GM19328 (cell line): ENCODE results near the gene ACKR2.
"Not testable (repeated sequence)": the region's sequence is repeated elsewhere in the genome, so short reads cannot be mapped to it uniquely, and the experiment has no call there.

ENCODE experiments used
- ATAC-seq: cut with Tn5 transposase; IDR thresholded peaks from one replicate; pipeline ENCODE4 v1.9.1; 2021; ENCODE audit warnings: mild to moderate bottlenecking, moderate library complexity; ENCODE audit not compliant: unreplicated experiment

ACKR2 gene

DNA sequence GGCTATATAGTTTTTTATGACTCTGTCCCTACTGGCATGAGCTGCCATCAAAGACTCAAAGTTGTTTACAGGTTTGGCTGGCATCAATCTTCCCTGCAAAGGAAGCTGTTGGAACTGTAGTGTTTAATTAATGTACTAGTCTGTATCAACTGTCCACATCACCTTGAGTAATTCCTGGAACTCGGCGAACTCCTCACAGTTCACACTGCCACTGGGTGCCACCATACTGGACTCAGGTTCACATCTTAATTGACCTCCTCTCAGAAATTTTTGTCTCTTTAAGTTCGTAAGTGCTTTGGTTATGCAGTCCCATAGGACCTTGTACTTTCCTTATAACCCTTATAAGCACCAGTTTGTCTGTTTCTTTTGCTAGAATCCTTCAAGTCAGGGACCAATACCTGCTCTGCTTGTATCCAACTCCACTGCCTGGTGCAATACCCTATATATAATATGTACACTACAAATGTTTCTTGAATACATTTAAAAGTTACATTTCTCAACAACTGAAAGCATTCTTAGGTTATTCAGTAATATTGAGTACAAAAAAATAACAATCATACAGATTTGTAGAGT, 8.1 kb upstream of the ACKR2 start:
- ATAC-seq, result no peak

DNA sequence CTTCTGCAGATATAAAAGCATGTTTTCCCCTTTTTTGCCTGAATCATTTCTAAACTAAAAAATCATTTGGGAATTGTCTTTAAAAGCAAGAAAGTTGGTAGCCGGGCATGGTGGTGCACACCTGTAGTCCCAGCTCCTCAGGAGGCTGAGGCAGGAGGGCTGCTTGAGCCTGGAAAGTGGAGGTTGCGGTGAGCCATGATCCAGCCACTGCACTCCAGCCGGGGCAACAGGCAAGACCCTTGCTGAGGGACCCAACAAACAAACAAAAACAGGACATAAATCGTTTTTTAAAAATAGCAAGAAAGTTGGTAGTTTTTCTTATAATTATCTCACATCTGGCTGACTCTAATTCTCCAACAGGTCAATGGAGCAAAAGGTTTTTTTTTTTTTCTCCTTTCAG, 7.5 kb upstream of the ACKR2 start:
- no peak for ATAC-seq

DNA sequence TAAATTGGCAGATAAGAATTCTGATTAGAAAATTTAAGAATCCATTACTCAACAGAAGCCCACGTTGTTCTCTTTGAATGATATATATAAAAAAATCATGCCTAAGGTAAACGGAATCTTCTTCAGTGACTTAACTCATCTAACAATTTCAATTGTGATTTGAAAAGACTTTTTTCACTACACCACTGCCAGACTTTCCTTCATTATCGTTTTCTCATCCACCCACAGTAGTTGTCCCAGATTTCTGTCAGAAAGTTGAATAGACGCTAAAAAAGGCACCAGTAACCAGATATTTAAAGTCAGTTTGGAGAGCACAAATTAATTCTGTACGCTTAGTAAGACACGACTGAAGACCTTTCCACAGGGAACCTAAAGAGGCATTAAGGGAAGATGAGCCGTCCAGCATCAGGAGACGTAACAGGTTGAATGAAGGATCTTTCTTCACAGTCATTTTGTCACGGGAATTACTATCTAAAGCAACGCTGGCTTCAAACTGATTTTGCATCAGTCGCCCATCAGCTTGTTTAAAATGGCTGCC, 6.3 kb upstream of the ACKR2 start:
- no peak for ATAC-seq

DNA sequence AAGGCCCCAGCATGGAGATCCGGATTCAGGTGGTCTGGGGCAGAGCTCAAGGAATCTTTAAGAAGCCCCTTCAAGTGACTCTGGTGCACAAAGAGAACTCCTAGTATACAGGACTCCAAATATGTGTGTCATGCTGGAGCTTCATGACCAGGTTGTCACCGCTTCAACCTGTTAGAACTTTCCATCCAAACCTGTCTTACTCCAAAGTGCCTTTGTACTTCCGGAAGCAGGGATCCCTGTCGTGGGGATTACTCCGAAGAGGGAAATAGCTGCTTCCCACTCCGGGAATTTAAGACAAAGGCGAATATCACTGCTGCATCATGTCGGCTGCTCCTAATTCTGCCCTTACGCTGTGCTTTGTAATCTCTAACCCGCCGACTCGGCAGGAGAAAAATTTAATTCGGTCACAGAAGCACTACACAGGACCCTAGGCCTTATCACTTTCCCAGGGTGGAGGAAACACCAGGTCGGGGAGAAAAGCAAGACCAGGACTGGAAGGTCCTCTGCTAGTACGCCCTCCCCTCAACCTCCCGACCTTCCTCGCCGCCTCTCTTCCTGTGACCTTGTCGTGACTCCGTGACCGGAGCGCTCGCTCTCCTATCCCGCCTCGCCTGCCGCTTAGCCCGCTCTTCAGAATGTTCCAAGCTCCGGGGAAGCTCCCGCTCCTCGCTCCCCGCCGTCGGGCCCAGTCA, 5.7 kb upstream of the ACKR2 start:
- peak; percentile 12 for ATAC-seq

DNA sequence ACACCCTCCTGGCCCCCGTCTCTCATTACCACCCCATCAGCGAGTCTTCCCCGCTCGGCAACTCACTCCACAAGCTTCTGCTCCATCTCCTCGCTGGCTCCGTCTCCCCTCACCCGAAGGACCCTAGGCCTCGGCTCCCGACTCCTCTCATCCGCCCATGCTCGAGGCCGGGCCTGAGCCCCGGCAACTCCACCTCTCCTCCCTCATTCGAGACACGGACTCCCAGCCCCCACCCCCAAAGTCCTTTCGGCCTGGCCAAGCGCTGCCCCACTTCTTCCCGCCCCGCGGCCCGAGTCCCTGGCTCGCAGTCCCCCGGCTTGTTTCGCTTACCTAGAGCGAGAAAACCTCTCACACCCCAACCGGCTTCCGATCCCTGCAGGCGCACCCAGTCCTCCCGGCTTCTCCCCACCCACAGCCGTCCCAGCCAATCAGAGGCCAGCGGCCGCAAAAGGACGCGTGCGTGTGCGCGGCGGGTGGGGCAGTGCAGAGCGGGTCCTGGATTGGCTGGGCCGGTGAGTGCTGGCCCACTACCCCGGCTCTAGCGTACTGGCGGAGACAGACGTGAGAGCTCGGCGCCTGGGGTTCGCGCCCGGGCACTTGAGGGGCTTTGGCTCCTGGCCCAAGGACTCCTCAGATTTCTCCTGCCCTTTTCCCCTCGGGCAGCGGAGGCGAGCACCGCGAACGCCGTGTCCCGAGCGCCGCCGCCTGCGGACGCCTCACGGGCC, 5.0 kb upstream of the ACKR2 start, which contains the start of gene HIGD1A:
TSS of gene HIGD1A (minus strand) at position 385 of the 725 bp plus-strand sequence. CDS start 10,237 bp downstream, outside the sequence.
- peak; percentile 98 for ATAC-seq

DNA sequence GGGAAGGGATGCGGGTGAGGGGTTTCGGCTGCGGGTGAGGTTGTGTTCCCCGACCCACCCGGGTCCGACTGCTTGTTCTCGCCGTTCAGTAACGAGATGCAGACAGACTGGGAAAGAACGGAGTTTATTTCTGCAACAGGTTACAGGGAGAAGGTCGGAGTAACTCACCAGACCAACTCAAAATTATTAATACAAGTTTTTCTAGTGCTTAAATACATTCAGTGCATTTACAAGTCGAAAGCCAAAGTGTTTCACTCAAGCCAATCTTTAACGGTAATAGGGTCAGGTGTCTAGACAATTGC, 4.5 kb upstream of the ACKR2 start:
- ATAC-seq, result peak; percentile 12

DNA sequence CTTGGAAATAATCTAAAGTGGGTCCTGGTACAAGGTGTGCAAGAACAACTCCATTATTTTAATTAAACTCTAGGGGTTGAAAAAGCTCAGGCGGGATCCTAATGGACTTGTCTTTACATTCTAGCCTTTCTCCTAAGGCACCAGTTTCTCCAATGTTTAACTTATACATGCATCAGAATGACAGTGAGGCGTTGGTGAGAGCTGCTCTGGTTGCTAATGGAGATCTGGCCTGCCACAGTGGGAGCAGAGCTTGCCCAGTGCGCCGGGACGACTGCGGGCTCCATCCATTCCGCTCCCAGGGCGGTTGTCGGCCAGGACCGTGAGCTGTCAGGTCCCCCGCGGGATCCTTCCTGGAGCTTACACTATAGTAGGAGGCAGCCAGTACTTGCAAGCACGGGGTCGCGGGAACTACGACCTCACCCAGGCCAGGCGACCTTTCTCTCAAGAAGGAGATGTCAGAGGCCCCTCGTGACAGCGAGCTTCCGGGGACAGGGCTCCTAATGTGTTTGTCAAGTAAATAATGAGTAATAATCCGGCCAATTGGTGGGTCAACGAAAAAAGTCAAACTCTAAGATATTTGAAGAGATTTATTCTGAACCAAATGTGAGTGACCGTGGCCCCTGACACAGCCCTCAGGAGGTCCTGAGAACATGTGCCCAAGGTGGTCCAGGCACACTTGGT, 4.0 kb upstream of the ACKR2 start:
- no peak for ATAC-seq

DNA sequence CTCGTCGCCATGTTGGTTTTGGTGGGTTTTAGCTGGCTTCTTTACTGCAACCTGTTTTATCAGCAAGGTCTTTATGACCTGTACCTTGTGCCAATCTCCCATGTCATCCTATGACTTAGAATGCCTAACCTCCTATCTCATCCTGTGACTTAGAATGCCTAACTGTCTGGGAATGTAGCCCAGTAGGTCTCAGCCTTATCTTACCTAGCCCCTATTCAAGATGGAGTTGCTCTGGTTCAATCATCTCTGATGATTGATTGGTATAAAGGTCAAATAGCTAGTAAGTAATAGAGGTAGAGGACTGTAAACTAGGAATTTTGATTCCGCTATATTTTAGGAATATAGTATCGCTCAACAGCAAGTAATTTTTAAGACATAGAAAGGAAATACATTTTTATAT, 1.3 kb upstream of the ACKR2 start:
- ATAC-seq, result no peak

DNA sequence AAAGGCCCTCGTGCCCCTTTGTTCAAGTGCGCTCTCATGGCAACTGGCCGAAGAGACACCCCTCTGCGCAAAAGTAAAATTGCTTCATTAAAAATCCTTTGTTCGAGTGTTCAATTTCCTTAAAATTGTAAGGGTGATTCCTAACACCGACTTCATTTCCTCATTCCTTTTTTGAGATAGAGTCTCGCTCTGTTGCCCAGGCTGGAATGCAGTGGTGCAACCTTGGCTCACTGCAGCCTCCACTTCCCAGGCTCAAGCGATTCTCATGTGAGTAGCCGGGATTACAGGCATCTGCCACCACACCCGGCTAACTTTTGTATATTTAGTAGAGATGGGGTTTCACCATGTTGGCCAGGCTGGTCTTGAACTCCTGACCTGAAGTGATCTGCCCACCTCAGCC, 1.5 kb downstream of the ACKR2 start:
- not testable (repeated sequence) for ATAC-seq

DNA sequence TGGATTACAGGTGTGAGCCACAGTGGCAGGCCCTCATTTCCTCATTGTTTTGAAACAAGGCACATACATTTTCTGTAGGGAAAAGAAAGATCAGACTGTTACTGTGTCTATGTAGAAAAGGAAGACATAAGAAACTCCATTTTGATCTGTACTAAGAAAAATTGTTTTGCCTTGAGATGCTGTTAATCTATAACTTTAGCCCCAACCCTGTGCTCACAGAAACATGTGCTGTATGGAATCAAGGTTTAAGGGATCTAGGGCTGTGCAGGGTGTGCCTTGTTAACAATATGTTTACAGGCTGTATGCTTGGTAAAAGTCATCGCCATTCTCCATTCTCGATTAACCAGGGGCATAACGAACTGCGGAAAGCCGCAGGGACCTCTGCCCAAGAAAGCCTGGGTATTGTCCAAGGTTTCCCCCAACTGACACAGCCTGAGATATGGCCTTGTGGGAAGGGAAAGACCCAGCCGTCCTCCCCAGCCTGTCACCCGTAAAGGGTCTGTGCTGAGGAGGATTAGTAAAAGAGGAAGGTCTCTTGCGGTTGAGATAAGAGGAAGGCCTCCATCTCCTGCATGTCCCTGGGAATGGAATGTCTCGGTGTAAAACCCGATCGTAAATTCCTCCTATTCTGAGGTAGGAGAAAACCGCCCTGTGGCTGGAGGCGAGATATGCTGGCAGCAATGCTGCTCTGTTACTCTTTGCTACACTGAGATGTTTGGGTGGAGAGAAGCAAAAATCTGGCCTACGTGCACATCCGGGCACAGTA, 2.1 kb downstream of the ACKR2 start:
- not testable (repeated sequence) for ATAC-seq

DNA sequence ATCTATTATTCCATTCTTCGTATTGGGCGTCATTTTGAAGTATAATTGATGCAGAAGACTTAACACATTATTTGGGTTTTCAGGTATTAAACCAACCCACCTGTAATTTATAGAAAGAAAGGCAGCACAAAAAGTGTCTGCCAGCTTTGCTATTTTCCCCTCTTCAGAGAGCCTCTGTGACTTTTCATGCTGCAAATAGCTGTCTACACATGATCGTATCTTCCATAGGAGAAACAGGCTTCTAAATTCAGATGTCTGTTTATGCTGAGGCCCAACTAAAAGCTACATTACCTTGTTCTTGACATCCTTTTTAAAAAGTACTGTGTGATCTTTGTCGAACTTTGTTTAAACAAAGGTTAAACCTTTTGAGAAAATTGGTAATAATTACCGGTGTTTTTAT, 5.0 kb downstream of the ACKR2 start:
- no peak for ATAC-seq

DNA sequence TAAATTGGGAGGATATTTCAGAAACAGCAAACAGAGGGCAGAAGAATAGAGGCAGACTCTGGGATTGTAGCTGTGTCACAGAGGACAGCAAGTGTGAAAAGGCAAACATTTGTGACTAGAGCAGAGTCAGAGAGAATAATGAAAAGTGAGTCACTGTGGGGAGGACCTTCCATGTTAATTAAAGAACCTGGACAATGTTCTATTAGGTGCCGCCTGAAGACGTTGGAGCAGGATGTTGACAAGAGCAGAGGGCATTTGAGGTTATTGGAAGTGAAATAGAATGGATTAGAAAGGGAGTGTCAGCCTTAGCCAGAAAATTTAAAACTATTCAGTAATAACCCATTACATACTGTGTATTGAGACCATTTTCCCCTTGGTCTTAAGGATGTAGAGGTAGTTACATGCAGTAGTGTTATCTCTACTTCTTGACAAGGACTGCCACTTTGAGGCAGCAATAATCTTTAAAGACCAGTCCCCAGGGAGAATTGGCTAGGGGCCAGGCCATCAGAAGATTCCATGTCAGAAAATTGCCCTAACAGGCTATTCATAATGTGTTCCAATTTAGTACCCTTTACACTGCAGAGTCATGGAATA, 5.8 kb downstream of the ACKR2 start:
- ATAC-seq, result no peak

DNA sequence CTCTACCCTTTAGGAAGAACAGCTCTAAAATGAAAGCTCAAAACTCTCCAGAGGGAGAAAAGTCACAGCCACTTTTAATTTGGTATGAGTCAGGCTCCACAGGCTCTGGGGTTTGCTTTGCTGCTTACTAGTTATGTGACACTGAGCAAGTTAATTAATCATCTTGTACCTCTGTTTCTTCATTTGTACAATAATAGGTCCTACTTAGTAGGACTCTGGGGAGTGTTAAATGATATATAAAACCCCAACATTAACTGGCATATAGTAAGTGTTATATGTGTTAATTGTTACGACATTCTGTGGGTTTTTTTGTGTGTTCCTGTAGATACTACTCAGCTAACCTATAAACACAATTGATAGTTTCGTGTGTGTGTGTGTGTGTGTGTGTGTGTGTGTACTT, 6.6 kb downstream of the ACKR2 start:
- ATAC-seq, result no peak

DNA sequence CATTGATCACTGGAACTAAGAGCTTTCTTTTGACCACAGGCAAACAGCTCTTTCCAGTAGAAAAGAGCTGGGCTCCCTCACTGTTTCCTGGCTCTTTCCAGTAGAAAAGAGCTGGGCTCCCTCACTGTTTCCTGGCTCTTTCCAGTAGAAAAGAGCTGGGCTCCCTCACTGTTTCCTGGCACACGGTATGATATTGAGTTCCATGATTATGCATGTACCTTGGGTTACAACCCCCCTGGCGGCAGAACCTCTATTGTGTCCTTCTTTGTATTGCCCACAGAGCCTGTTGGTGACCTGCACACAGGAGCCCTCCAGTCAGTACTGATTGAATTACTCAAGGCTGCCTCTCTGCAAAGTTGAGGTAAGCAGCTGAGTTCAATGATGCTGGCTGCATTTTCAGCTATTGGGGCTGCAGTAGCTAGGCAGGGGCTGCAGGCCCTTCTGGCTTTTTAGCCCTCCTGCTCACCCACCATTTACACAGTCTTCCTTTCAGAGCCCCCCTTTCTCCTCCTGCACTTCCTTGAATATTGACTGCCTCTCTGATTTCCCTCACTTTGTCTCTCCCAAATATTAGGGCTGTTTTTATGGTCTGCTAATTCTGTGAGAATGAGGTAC, 10.2 kb downstream of the ACKR2 start:
- no peak for ATAC-seq

DNA sequence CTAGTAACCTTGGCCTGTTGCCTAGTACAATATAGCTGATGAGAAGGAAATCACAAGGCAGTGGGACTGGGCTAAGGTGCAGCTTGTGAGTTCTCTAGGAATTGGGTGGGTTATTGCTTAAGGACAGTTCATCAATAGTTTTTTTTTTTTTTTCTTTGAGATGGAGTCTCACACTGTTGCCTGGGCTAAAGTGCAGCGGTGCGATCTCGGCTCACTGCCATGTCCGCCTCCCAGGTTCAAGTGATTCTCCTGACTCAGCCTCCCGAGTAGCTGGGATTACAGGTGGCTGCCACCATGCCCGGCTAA, 11.5 kb downstream of the ACKR2 start:
- no peak for ATAC-seq

DNA sequence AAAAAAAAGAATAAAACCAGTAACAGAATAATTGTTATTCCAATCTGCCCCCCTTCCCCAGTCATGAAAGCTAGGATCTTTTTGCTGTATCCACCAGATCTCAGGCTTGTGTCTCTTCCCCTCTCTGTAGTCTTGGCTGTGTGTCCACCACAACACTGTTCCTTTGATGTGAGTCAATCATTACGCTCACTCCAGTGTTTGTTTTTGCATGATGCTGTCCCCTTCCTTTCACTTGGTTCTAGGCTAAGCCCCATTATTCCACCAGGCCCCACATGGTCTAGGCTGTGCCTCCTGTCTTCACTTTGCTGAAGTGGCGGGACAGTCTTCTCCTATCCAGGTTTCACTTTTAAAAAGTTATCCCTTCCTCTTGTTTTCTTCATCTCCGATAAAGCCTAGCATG, 13.6 kb downstream of the ACKR2 start:
- ATAC-seq, result no peak

DNA sequence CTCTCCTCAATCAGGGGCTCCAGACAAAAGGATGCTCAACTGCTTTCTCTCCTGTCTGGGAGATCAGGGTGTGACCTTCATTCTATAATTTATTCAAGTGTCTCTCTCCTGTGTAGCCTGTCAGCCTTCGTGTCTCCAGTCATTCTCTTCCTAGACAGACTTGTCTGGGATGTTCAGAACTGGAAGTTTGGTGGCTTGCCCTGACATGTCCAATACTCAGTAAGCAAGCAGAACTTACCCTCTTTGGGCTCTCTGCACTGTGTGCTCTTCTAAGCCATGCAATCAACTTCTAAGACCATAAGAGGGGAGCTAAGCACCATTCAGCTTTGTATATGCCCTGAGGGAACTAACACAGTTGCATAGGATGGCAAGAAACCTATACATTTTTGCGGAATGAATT, 14.1 kb downstream of the ACKR2 start:
- no peak for ATAC-seq

DNA sequence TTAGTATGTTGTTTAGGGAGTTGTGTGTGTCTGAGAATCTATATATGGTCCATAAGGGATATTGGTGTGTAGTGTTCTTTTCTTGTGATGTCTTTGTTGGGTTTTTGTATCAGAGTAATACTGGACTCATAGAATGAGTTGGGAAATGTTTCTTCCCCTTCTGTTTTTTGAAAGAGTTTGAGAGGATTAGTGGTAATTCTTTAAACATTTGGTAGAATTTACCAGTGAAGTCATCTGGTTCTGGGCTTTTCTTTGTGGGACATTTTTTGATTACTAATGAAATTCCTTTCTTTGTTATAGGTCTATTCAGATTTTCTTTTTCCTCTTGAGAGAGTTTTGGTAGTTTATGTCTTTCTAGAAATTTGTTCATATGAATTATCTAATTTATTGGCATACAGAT, 16.9 kb downstream of the ACKR2 start:
- ATAC-seq, result no peak

DNA sequence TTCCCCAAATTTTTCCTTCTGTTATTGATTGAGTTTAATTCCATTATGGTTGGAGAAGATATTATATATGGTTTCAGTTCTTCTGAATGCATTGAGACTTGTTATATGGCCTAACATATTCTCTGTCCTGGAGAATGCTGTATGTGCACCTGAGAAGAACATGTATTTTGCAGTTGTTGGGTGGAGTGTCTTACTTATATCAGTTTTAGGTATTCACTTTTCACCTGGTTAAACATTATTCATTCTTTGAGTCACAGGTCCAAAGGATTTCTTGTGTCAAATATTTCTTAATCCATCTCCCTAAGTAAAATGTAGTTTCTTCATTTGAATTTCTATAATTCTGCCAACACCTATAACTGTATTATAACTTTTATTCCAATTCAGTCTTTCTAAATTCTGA, 17.8 kb downstream of the ACKR2 start:
- ATAC-seq, result no peak

DNA sequence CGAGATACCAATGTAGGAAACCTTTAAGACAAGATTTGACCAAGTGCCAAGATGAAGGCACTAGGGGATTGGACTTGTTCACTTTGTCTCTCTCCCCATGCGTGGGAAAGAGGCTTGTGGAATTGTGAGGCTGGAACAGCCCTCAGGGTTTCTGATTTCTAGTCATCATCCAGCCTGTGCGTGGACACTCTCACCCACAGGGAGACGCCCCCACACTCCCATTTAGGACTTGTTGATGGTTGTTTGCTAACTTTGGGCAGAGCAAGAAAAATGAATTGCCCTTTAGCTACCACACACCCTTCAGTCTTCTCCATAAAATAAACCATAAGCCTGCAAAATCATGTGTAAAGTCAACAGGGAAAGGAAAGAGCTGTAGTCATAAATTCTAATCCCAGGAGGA, 18.4 kb downstream of the ACKR2 start:
- ATAC-seq, result no peak
